ENCODE data around the gene MRGPRX4.
"Not testable (repeated sequence)": the region's sequence is repeated elsewhere in the genome, so short reads cannot be mapped to it uniquely, and the experiment has no call there.

DNA sequence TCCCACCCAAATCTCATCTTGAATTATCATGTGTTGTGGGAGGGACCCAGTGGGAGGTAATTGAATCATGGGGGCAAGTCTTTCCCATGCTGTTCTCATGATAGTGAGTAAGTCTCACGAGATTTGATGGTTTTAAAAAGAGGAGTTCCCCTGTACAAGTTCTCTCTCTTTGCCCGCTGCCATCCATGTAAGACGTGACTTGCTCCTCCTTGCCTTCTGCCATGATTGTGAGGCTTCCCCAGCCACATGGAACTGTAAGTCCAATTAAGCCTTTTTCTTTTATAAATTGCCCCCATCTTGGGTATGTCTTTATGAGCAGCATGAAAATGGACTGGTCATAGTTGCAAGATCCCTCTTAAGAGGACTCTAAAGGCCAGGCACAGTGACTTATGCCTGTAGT lies 25.1 kb downstream of the MRGPRX4 start:
- not testable (repeated sequence) for TF ChIP-seq CTCF (IDR thresholded peaks at IDR 0.05); JUN (CRISPR knock-in tag; IDR thresholded peaks at IDR 0.05); TP53 (CRISPR knock-in tag; IDR thresholded peaks at IDR 0.05); NFYB (CRISPR knock-in tag; conservative IDR thresholded peaks at IDR 0.05; ENCODE audit: low read depth); FOXJ3 (CRISPR knock-in tag; IDR thresholded peaks at IDR 0.05; ENCODE audit: borderline replicate concordance); ZNF219 (CRISPR knock-in tag; IDR thresholded peaks at IDR 0.05; ENCODE audit: borderline replicate concordance); NFE2L1 (CRISPR knock-in tag; IDR thresholded peaks at IDR 0.05)
